Ishikawa (cell line): ENCODE data around the gene GUCY2F.
A peak's percentile ranks its signal among the peaks of the same experiment; 100 is the strongest.

ENCODE experiments used
- CEBPB ChIP-seq: IDR thresholded peaks from 2 replicates; pipeline ENCODE4 v1.6.1; 2012
- CREB1 ChIP-seq: IDR thresholded peaks from 2 replicates; pipeline ENCODE4 v1.6.1; 2012; ENCODE audit warnings: low read depth
- EGR1 ChIP-seq: IDR thresholded peaks from 2 replicates; pipeline ENCODE4 v1.6.1; 2012
- EP300 ChIP-seq: IDR thresholded peaks from 2 replicates; pipeline ENCODE4 v1.6.1; 2012; ENCODE audit warnings: borderline replicate concordance
- FOXM1 ChIP-seq: IDR thresholded peaks from 2 replicates; pipeline ENCODE4 v1.6.1; 2012; ENCODE audit warnings: low read depth, borderline replicate concordance
- NFIC ChIP-seq: IDR thresholded peaks from 2 replicates; pipeline ENCODE4 v1.6.1; 2012
- RAD21 ChIP-seq: IDR thresholded peaks from 2 replicates; pipeline ENCODE4 v1.6.1; 2012; ENCODE audit warnings: low read depth
- TAF1 ChIP-seq: IDR thresholded peaks from 2 replicates; pipeline ENCODE4 v1.6.1; 2012; ENCODE audit warnings: low read depth, mild to moderate bottlenecking
- TCF12 ChIP-seq: IDR thresholded peaks from 2 replicates; pipeline ENCODE4 v1.6.1; 2012; ENCODE audit warnings: low read depth
- TEAD4 ChIP-seq: IDR thresholded peaks from 2 replicates; pipeline ENCODE4 v1.6.1; 2012
- YY1 ChIP-seq: IDR thresholded peaks from 2 replicates; pipeline ENCODE4 v1.6.1; 2012; ENCODE audit warnings: low read depth
- ZBTB7A ChIP-seq: IDR thresholded peaks from 2 replicates; pipeline ENCODE4 v1.6.1; 2012; ENCODE audit warnings: low read depth
- TF ChIP-seq, protein P1 (sequence below): IDR thresholded peaks from 2 replicates; pipeline ENCODE4 v1.6.1; 2012; ENCODE audit warnings: low read depth, mild to moderate bottlenecking
- TF ChIP-seq, protein P2 (sequence below): IDR thresholded peaks from 2 replicates; pipeline ENCODE4 v1.6.1; 2012

DNA sequence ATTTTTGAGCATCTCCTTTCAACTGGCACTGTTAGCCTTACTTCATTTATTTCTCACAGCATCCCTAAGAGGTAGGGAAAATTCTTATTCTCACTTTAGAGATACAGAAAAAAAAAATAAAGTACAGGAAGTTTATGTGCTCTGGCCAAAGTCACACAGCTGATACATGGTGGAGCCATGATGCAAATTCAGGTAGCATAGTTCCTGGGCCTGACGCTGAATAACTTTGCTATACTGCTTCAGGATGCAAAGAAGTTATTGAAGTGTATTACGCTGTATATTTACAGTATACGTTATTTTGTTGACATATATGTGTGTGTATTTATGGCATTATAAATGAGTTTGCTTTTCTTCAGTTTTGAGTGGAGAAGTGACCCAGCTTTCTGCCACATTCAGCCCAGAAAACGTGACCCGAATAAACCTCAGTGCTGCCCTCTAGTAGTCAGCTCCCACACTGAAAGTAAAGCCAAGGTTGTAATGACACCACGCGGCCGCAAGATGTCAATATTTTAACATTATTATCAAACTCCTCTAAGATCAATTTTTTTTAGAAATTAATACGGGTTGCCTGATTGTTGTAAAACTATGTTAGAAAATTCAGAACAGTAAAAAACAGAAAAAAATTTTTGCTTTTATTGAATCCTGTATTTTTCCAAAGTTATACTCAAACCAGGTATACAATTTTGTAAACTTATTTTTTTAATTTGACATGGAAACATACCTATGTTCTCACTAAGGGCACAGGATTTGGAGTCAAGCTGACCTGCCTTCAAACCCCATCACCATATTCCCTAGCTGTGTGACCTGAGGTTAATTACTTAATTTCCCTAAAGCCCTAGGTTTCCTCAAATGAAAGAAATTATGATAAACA is 3.8 kb upstream of the GUCY2F start:
- no peak for TF ChIP-seq CREB1
- no peak for TF ChIP-seq NFIC
- TF ChIP-seq, protein P1, sequence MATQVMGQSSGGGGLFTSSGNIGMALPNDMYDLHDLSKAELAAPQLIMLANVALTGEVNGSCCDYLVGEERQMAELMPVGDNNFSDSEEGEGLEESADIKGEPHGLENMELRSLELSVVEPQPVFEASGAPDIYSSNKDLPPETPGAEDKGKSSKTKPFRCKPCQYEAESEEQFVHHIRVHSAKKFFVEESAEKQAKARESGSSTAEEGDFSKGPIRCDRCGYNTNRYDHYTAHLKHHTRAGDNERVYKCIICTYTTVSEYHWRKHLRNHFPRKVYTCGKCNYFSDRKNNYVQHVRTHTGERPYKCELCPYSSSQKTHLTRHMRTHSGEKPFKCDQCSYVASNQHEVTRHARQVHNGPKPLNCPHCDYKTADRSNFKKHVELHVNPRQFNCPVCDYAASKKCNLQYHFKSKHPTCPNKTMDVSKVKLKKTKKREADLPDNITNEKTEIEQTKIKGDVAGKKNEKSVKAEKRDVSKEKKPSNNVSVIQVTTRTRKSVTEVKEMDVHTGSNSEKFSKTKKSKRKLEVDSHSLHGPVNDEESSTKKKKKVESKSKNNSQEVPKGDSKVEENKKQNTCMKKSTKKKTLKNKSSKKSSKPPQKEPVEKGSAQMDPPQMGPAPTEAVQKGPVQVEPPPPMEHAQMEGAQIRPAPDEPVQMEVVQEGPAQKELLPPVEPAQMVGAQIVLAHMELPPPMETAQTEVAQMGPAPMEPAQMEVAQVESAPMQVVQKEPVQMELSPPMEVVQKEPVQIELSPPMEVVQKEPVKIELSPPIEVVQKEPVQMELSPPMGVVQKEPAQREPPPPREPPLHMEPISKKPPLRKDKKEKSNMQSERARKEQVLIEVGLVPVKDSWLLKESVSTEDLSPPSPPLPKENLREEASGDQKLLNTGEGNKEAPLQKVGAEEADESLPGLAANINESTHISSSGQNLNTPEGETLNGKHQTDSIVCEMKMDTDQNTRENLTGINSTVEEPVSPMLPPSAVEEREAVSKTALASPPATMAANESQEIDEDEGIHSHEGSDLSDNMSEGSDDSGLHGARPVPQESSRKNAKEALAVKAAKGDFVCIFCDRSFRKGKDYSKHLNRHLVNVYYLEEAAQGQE = no peak
- no peak for TF ChIP-seq YY1
- no peak for TF ChIP-seq CEBPB
- TF ChIP-seq RAD21 = peak; percentile 63
- TF ChIP-seq, protein P2, sequence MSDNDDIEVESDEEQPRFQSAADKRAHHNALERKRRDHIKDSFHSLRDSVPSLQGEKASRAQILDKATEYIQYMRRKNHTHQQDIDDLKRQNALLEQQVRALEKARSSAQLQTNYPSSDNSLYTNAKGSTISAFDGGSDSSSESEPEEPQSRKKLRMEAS = no peak
- TF ChIP-seq ZBTB7A = no peak
- no peak for TF ChIP-seq EP300
- no peak for TF ChIP-seq TAF1
- no peak for TF ChIP-seq EGR1
- TF ChIP-seq TCF12 = no peak
- TF ChIP-seq TEAD4 = no peak
- TF ChIP-seq FOXM1 = no peak
